ENCODE data around the gene FAM161B.

DNA sequence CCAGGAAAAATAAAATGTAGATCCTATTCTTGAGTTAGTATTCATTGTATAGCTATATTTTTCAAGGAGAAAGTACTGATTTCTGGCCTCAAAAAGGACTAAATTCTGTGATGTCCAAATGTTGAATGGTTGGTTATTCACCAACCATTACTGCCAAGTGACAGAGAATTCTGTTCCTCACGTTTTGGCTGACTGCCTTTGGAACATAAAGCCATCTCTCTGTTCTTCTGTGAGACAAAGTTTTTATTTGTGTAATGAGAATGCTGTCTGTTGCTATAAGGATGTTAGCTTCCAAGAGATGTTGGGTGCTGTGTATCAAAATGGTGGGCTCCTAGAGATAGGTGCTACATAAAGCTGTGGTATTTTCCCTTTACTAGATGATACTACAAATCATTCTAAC lies 54.0 kb downstream of the FAM161B start:
- TF ChIP-seq, protein P1, sequence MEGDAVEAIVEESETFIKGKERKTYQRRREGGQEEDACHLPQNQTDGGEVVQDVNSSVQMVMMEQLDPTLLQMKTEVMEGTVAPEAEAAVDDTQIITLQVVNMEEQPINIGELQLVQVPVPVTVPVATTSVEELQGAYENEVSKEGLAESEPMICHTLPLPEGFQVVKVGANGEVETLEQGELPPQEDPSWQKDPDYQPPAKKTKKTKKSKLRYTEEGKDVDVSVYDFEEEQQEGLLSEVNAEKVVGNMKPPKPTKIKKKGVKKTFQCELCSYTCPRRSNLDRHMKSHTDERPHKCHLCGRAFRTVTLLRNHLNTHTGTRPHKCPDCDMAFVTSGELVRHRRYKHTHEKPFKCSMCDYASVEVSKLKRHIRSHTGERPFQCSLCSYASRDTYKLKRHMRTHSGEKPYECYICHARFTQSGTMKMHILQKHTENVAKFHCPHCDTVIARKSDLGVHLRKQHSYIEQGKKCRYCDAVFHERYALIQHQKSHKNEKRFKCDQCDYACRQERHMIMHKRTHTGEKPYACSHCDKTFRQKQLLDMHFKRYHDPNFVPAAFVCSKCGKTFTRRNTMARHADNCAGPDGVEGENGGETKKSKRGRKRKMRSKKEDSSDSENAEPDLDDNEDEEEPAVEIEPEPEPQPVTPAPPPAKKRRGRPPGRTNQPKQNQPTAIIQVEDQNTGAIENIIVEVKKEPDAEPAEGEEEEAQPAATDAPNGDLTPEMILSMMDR (IDR thresholded peaks at IDR 0.05) = no peak
- TF ChIP-seq POLR2A (IDR thresholded peaks at IDR 0.05) = no peak
